Activated naive CD8-positive, alpha-beta T cell treated with anti-CD3 and anti-CD28 coated beads, Interleukin-2, amount 50 U/mL, for 24 hours (primary cell): ENCODE results near the gene RNF166.

Experiments
- ATAC-seq: fragments of 150-1000 bp; cut with Tn5 transposase; one replicate; pipeline ENCODE4 v1.10.0; 2021
- DNase-seq: peaks from one replicate; pipeline ENCODE4 v3.0.0; 2021
- H3K27ac Mint-ChIP-seq: one replicate; pipeline ENCODE4 v1.8.0; 2021; ENCODE audit warnings: mild to moderate bottlenecking, mixed read lengths
- H3K27me3 Mint-ChIP-seq: one replicate; pipeline ENCODE4 v1.8.0; 2021; ENCODE audit warnings: mixed read lengths
- H3K36me3 Mint-ChIP-seq: one replicate; pipeline ENCODE4 v1.8.0; 2021; ENCODE audit warnings: low read depth, mixed read lengths
- H3K4me1 Mint-ChIP-seq: one replicate; pipeline ENCODE4 v1.8.0; 2021; ENCODE audit warnings: mixed read lengths
- H3K4me3 Mint-ChIP-seq: one replicate; pipeline ENCODE4 v1.8.0; 2021; ENCODE audit warnings: mild to moderate bottlenecking, moderate library complexity, mixed read lengths
- H3K9me3 Mint-ChIP-seq: one replicate; pipeline ENCODE4 v1.8.0; 2021; ENCODE audit warnings: mixed read lengths

Gene RNF166

GRCh38 chr16:88688013-88688778, 18.0 kb downstream of the RNF166 start:
- no peak overlapping the region for H3K4me3 Mint-ChIP-seq
- H3K36me3 Mint-ChIP-seq = no peaks in the 10 kb centered on the region
- no peak overlapping the region for H3K27ac Mint-ChIP-seq
- DNase-seq (no peak), ATAC-seq (no peak)
- no peaks in the 10 kb centered on the region for H3K27me3 Mint-ChIP-seq
- no peaks in the 10 kb centered on the region for H3K9me3 Mint-ChIP-seq
- H3K4me1 Mint-ChIP-seq = peaks cover 44% of the 10 kb centered on the region

- Mint-ChIP-seq H3K27me3 (no peaks in the 10 kb centered on the region), H3K4me3 (no peak overlapping the region), H3K36me3 (no peaks in the 10 kb centered on the region), H3K27ac (no peak overlapping the region), H3K9me3 (no peaks in the 10 kb centered on the region), H3K4me1 (peaks cover 42% of the 10 kb centered on the region)
- DNase-seq (no peak), ATAC-seq (no peak)
Measured at GRCh38 chr16:88687676-88688012, 18.6 kb downstream of the RNF166 start.

GRCh38 chr16:88687254-88687576, 19.0 kb downstream of the RNF166 start:
- DNase-seq (no peak), ATAC-seq (no peak)
- no peak overlapping the region for H3K4me3 Mint-ChIP-seq
- H3K27me3 Mint-ChIP-seq = no peaks in the 10 kb centered on the region
- peaks cover 41% of the 10 kb centered on the region for H3K4me1 Mint-ChIP-seq
- H3K27ac Mint-ChIP-seq = no peak overlapping the region
- H3K9me3 Mint-ChIP-seq = no peaks in the 10 kb centered on the region
- no peaks in the 10 kb centered on the region for H3K36me3 Mint-ChIP-seq

GRCh38 chr16:88686439-88687253, 19.6 kb downstream of the RNF166 start, which contains the start of gene SNAI3:
TSS of gene SNAI3 (minus strand) at chr16:88686507. CDS start at chr16:88686406, 101 bp downstream.
- no peaks in the 10 kb centered on the region for H3K27me3 Mint-ChIP-seq
- H3K9me3 Mint-ChIP-seq = no peaks in the 10 kb centered on the region
- H3K4me1 Mint-ChIP-seq = peaks cover 41% of the 10 kb centered on the region
- ATAC-seq = peak; percentile 80
- peak within 1 kb of the TSS; percentile 68 for H3K4me3 Mint-ChIP-seq
- no peak within 1 kb of the TSS for H3K27ac Mint-ChIP-seq
- no peaks in the 10 kb centered on the region for H3K36me3 Mint-ChIP-seq
- DNase-seq = peak; percentile 92

GRCh38 chr16:88686062-88686438, 20.2 kb downstream of the RNF166 start:
- Mint-ChIP-seq H3K27ac (no peak overlapping the region), H3K27me3 (no peaks in the 10 kb centered on the region), H3K9me3 (no peaks in the 10 kb centered on the region), H3K36me3 (no peaks in the 10 kb centered on the region), H3K4me3 (peak overlapping the region; percentile 68), H3K4me1 (peaks cover 42% of the 10 kb centered on the region)
- ATAC-seq = peak; percentile 12
- peak; percentile 45 for DNase-seq

GRCh38 chr16:88685156-88686061, 20.8 kb downstream of the RNF166 start:
- H3K9me3 Mint-ChIP-seq = no peaks in the 10 kb centered on the region
- H3K36me3 Mint-ChIP-seq = no peaks in the 10 kb centered on the region
- no peaks in the 10 kb centered on the region for H3K27me3 Mint-ChIP-seq
- DNase-seq (peak; percentile 77), ATAC-seq (peak; percentile 13)
- H3K27ac Mint-ChIP-seq = no peak overlapping the region
- peaks cover 40% of the 10 kb centered on the region for H3K4me1 Mint-ChIP-seq
- H3K4me3 Mint-ChIP-seq = peak overlapping the region; percentile 68

GRCh38 chr16:88684569-88685155, 21.5 kb downstream of the RNF166 start:
- no peak for ATAC-seq
- peaks cover 39% of the 10 kb centered on the region for H3K4me1 Mint-ChIP-seq

GRCh38 chr16:88681709-88682451, 24.3 kb downstream of the RNF166 start:
- Mint-ChIP-seq H3K27me3 (no peaks in the 10 kb centered on the region), H3K36me3 (no peaks in the 10 kb centered on the region), H3K4me3 (peak overlapping the region; percentile 61), H3K27ac (peak overlapping the region; percentile 88), H3K4me1 (peaks cover 37% of the 10 kb centered on the region), H3K9me3 (no peaks in the 10 kb centered on the region)
- DNase-seq (peak; percentile 73), ATAC-seq (peak; percentile 60)

More at GRCh38 chr16:88684569-88685155, 21.5 kb downstream of the RNF166 start:
- no peak for DNase-seq
- H3K27ac Mint-ChIP-seq = no peak overlapping the region
- H3K36me3 Mint-ChIP-seq = no peaks in the 10 kb centered on the region
- H3K9me3 Mint-ChIP-seq = no peaks in the 10 kb centered on the region
- no peaks in the 10 kb centered on the region for H3K27me3 Mint-ChIP-seq
- H3K4me3 Mint-ChIP-seq = peak overlapping the region; percentile 68

- Mint-ChIP-seq H3K27ac (peak overlapping the region; percentile 88), H3K27me3 (no peaks in the 10 kb centered on the region), H3K4me3 (peak overlapping the region; percentile 61), H3K9me3 (no peaks in the 10 kb centered on the region), H3K4me1 (peaks cover 36% of the 10 kb centered on the region), H3K36me3 (no peaks in the 10 kb centered on the region)
- peak; percentile 60 for DNase-seq
- ATAC-seq = no peak
Measured at GRCh38 chr16:88681084-88681680, 25.0 kb downstream of the RNF166 start.

GRCh38 chr16:88680554-88681083, 25.6 kb downstream of the RNF166 start:
- ATAC-seq (no peak), DNase-seq (no peak)
- Mint-ChIP-seq H3K9me3 (no peaks in the 10 kb centered on the region), H3K36me3 (no peaks in the 10 kb centered on the region), H3K27ac (peak overlapping the region; percentile 88), H3K27me3 (no peaks in the 10 kb centered on the region), H3K4me3 (no peak overlapping the region), H3K4me1 (peaks cover 36% of the 10 kb centered on the region)

- DNase-seq = no peak
- Mint-ChIP-seq H3K4me1 (peaks cover 21% of the 10 kb centered on the region), H3K27me3 (no peaks in the 10 kb centered on the region), H3K36me3 (no peaks in the 10 kb centered on the region), H3K4me3 (no peak overlapping the region), H3K9me3 (no peaks in the 10 kb centered on the region), H3K27ac (no peak overlapping the region)
- ATAC-seq = no peak
Measured at GRCh38 chr16:88678224-88678979, 27.8 kb downstream of the RNF166 start.

- ATAC-seq (no peak), DNase-seq (no peak)
- peaks cover 19% of the 10 kb centered on the region for H3K4me1 Mint-ChIP-seq
- no peaks in the 10 kb centered on the region for H3K9me3 Mint-ChIP-seq
- H3K27ac Mint-ChIP-seq = no peak overlapping the region
- no peak overlapping the region for H3K4me3 Mint-ChIP-seq
- no peaks in the 10 kb centered on the region for H3K36me3 Mint-ChIP-seq
- no peaks in the 10 kb centered on the region for H3K27me3 Mint-ChIP-seq
Measured at GRCh38 chr16:88677721-88678120, 28.5 kb downstream of the RNF166 start.
